DMS114 treated with DMSO at 0.1 percent for 48 hours (cell line): ENCODE results near the gene MLH3.

Source experiments
- DNase-seq: peaks from one replicate; lab custom pipeline; 2025; ENCODE audit not compliant: unreplicated experiment; lab: John Stamatoyannopoulos, UW

The MLH3 gene

GRCh38 chr14:74988131-74988530 lies 63.1 kb downstream of the MLH3 start:
- no peak for DNase-seq

- no peak for DNase-seq
These were observed 65.5 kb downstream of the MLH3 start for GRCh38 chr14:74985806-74986205.

- no peak for DNase-seq
These were observed 66.3 kb downstream of the MLH3 start for GRCh38 chr14:74985028-74985310.

- no peak for DNase-seq
These were observed 66.8 kb downstream of the MLH3 start for GRCh38 chr14:74984236-74985027.

- DNase-seq: no peak
These were observed 67.9 kb downstream of the MLH3 start for GRCh38 chr14:74983343-74983742.

- no peak for DNase-seq
These were observed 68.6 kb downstream of the MLH3 start for GRCh38 chr14:74982661-74983060.

GRCh38 chr14:74981833-74982232 lies 69.4 kb downstream of the MLH3 start:
- DNase-seq: no peak

- no peak for DNase-seq
These were observed 69.8 kb downstream of the MLH3 start for GRCh38 chr14:74981462-74981782.

GRCh38 chr14:74980731-74981461 lies 70.4 kb downstream of the MLH3 start:
- no peak for DNase-seq

- DNase-seq: no peak
These were observed 70.9 kb downstream of the MLH3 start for GRCh38 chr14:74980398-74980730.

GRCh38 chr14:74979442-74980397 lies 71.5 kb downstream of the MLH3 start:
- DNase-seq: no peak

- no peak for DNase-seq
These were observed 72.2 kb downstream of the MLH3 start for GRCh38 chr14:74979029-74979428.

- no peak for DNase-seq
These were observed 72.8 kb downstream of the MLH3 start for GRCh38 chr14:74978416-74978947.

GRCh38 chr14:74977901-74978385 lies 73.3 kb downstream of the MLH3 start:
- DNase-seq: no peak

- no peak for DNase-seq
These were observed 73.9 kb downstream of the MLH3 start for GRCh38 chr14:74977164-74977900.

GRCh38 chr14:74976264-74977113 lies 74.8 kb downstream of the MLH3 start:
- DNase-seq: no peak

GRCh38 chr14:74975059-74975810 lies 76.0 kb downstream of the MLH3 start:
- no peak for DNase-seq

GRCh38 chr14:74974364-74975058 lies 76.8 kb downstream of the MLH3 start:
- DNase-seq: no peak
